ES-I3 (cell line): Measurements from ENCODE around the gene SHANK1.
"Not testable (repeated sequence)": the region's sequence is repeated elsewhere in the genome, so short reads cannot be mapped to it uniquely, and the experiment has no call there.

Experiments
- H3K36me3 ChIP-seq: 2 replicates; pipeline ENCODE4 v1.6.1; 2013; ENCODE audit warnings: mild to moderate bottlenecking, low read length, control low read depth, moderate library complexity; ENCODE audit not compliant: insufficient read depth
- H3K4me1 ChIP-seq: 2 replicates; pipeline ENCODE4 v1.6.1; 2013; ENCODE audit warnings: mild to moderate bottlenecking, control low read depth, low read length; ENCODE audit not compliant: insufficient read depth
- H3K9ac ChIP-seq: 2 replicates; pipeline ENCODE4 v1.6.1; 2013; ENCODE audit warnings: low read depth, mild to moderate bottlenecking, low read length, moderate library complexity
- H3K9me3 ChIP-seq: 2 replicates; pipeline ENCODE4 v1.6.1; 2013; ENCODE audit warnings: mild to moderate bottlenecking, low read length, moderate library complexity; ENCODE audit not compliant: control insufficient read depth, insufficient read depth

The SHANK1 gene

GRCh38 chr19:50624949-50625600 is 94.5 kb downstream of the SHANK1 start:
- Histone ChIP-seq H3K9ac (no peak overlapping the region), H3K36me3 (no peaks in the 10 kb centered on the region), H3K4me1 (no peaks in the 10 kb centered on the region), H3K9me3 (no peaks in the 10 kb centered on the region)

GRCh38 chr19:50620394-50620906 is 99.2 kb downstream of the SHANK1 start:
- H3K36me3 ChIP-seq, H3K9ac ChIP-seq, H3K9me3 ChIP-seq, H3K4me1 ChIP-seq: not testable (repeated sequence)

- not testable (repeated sequence) for H3K9me3 ChIP-seq, H3K4me1 ChIP-seq, H3K36me3 ChIP-seq, H3K9ac ChIP-seq
These were observed 100.4 kb downstream of the SHANK1 start for GRCh38 chr19:50619184-50619583.

GRCh38 chr19:50618379-50618778 is 101.2 kb downstream of the SHANK1 start:
- H3K9me3 ChIP-seq, H3K36me3 ChIP-seq, H3K9ac ChIP-seq, H3K4me1 ChIP-seq: not testable (repeated sequence)

- H3K4me1 ChIP-seq, H3K9ac ChIP-seq, H3K9me3 ChIP-seq, H3K36me3 ChIP-seq: not testable (repeated sequence)
These were observed 106.8 kb downstream of the SHANK1 start for GRCh38 chr19:50612504-50613404.
